IMR-90 (cell line): ENCODE data around the gene SHISAL1.

Experiments used
- CTCF ChIP-seq: conservative IDR thresholded peaks from 2 replicates; pipeline ENCODE4 v1.5.1; 2012; ENCODE audit warnings: mild to moderate bottlenecking, low read depth, low read length, improper control_type of control experiment
- POLR2A ChIP-seq: IDR thresholded peaks from 2 replicates; pipeline ENCODE4 v1.6.1; 2012; ENCODE audit warnings: mild to moderate bottlenecking, low read depth, low read length
- SMC3 ChIP-seq: fragments of 150-350 bp; IDR thresholded peaks from 2 replicates; pipeline ENCODE4 v1.6.1; 2016; ENCODE audit warnings: low read depth, mild to moderate bottlenecking, antibody characterized with exemption, low read length, moderate library complexity

- TF ChIP-seq POLR2A (no peak), CTCF (no peak), SMC3 (no peak)
Observed at GRCh38 chr22:44354288-44354687, 41.5 kb upstream of the SHISAL1 start.
